K562 (cell line): ENCODE measurements around the gene HES4. TPM values are rescaled to one million over a fixed set of nuclear protein-coding genes. Genes with fewer than 3 reads are reported as not detected.

Experiments used
- BHLHE40 ChIP-seq: IDR thresholded peaks from 2 replicates; pipeline ENCODE4 v1.6.1; 2011; ENCODE audit warnings: low read length, improper control_type of control experiment
- CBX1 ChIP-seq: sonication (generic); IDR thresholded peaks from 2 replicates; pipeline ENCODE4 v1.6.1; 2016; ENCODE audit warnings: antibody characterized with exemption, low read depth, mild to moderate bottlenecking
- COPS2 ChIP-seq: fragments of 450-650 bp; conservative IDR thresholded peaks from 2 replicates; pipeline ENCODE4 v1.6.1; 2016; ENCODE audit warnings: mild to moderate bottlenecking, moderate library complexity
- E4F1 ChIP-seq: fragments of 250-450 bp; sonication (Bioruptor Pico); IDR thresholded peaks from 2 replicates; pipeline ENCODE4 v1.5.0; 2021; ENCODE audit warnings: mild to moderate bottlenecking, borderline replicate concordance
- ELF1 ChIP-seq: fragments of 200-800 bp; sonication (Bioruptor generic); IDR thresholded peaks from 2 replicates; pipeline ENCODE4 v1.6.1; 2016; ENCODE audit warnings: missing genetic modification characterization, missing compliant biosample characterization
- GABPA ChIP-seq: fragments of 200-800 bp; sonication (Bioruptor generic); conservative IDR thresholded peaks from 2 replicates; pipeline ENCODE4 v1.6.1; 2016; ENCODE audit warnings: low read depth, missing genetic modification characterization, missing compliant biosample characterization
- GATA2 ChIP-seq: sonication (generic); formaldehyde crosslinking; IDR thresholded peaks from 2 replicates; pipeline ENCODE4 v1.4.0; 2020; ENCODE audit warnings: mild to moderate bottlenecking, missing genetic modification reagents
- HNRNPH1 ChIP-seq: fragments of 200-400 bp; formaldehyde crosslinking; optimal IDR thresholded peaks from 2 replicates; pipeline ENCODE3; 2017; ENCODE audit warnings: low read depth, mild to moderate bottlenecking, low read length, moderate library complexity
- MEF2D ChIP-seq: conservative IDR thresholded peaks from 2 replicates; pipeline ENCODE4 v1.6.1; 2016; ENCODE audit warnings: low read depth, missing genetic modification characterization, missing compliant biosample characterization
- MIER1 ChIP-seq: fragments of 450-650 bp; IDR thresholded peaks from 2 replicates; pipeline ENCODE4 v1.6.1; 2016; ENCODE audit warnings: antibody characterized with exemption, mild to moderate bottlenecking, low read depth
- RBM34 ChIP-seq: fragments of 200-400 bp; formaldehyde crosslinking; IDR thresholded peaks from 2 replicates; pipeline ENCODE4 v1.6.1; 2018; ENCODE audit warnings: low read length, borderline replicate concordance; ENCODE audit not compliant: insufficient read depth
- SMAD1 ChIP-seq: fragments of 150-350 bp; IDR thresholded peaks from 2 replicates; pipeline ENCODE4 v1.6.1; 2014; ENCODE audit warnings: low read length, low read depth; ENCODE audit not compliant: partially characterized antibody
- SMARCB1 ChIP-seq: IDR thresholded peaks from 2 replicates; pipeline ENCODE4 v1.6.1; 2011; ENCODE audit warnings: improper control_type of control experiment, low read depth; ENCODE audit not compliant: insufficient read length
- SOX6 ChIP-seq: fragments of 450-650 bp; IDR thresholded peaks from 2 replicates; pipeline ENCODE4 v1.6.1; 2014; ENCODE audit warnings: mild to moderate bottlenecking
- SP1 ChIP-seq: sonication (generic); formaldehyde crosslinking; IDR thresholded peaks from 2 replicates; pipeline ENCODE4 v1.8.1; 2022; ENCODE audit warnings: mild to moderate bottlenecking, missing genetic modification reagents
- TEAD2 ChIP-seq: fragments of 450-650 bp; IDR thresholded peaks from 2 replicates; pipeline ENCODE4 v1.6.1; 2016; ENCODE audit warnings: missing genetic modification characterization, control low read depth, missing compliant biosample characterization
- VEZF1 ChIP-seq: fragments of 200-800 bp; sonication (Bioruptor generic); IDR thresholded peaks from 2 replicates; pipeline ENCODE4 v1.6.1; 2017; ENCODE audit warnings: missing genetic modification characterization, missing compliant biosample characterization
- ZNF174 ChIP-seq: fragments of 250-450 bp; sonication (Bioruptor Pico); IDR thresholded peaks from 2 replicates; pipeline ENCODE4 v1.4.0; 2020; ENCODE audit warnings: mild to moderate bottlenecking
- ZNF24 ChIP-seq: fragments of 450-650 bp; IDR thresholded peaks from 2 replicates; pipeline ENCODE4 v1.6.1; 2016
- ZNF253 ChIP-seq: fragments of 250-450 bp; sonication (Bioruptor Pico); conservative IDR thresholded peaks from 2 replicates; pipeline ENCODE4 v1.6.1; 2021; ENCODE audit warnings: mild to moderate bottlenecking
- ZNF449 ChIP-seq: fragments of 250-450 bp; sonication (Bioruptor Pico); IDR thresholded peaks from 2 replicates; pipeline ENCODE4 v1.8.0; 2022; ENCODE audit warnings: moderate library complexity, mild to moderate bottlenecking, inconsistent platforms
- ZNF639 ChIP-seq, 2 experiments: fragments of 200-800 bp in 1 of 2; sonication (Bioruptor generic) in 1 of 2; sonication (generic) in 1 of 2; formaldehyde crosslinking in 1 of 2; IDR thresholded peaks in 1 of 2; conservative IDR thresholded peaks in 1 of 2; 2 replicates each; pipeline versions ENCODE4 v1.5.0 to v1.6.1; 2016 to 2020; ENCODE audit warnings: missing compliant biosample characterization in 1 of 2, missing genetic modification characterization in 1 of 2, missing genetic modification reagents in 1 of 2
- polyA plus RNA-seq, 8 experiments: library from polyadenylated mRNA; depleted of rRNA in 4 of 8; stranded (reverse) in 5 of 8; unstranded in 3 of 8; fragments of >200 nt; fragmentation: Nextera tagmentation in 2 of 8; fragmentation: Illumina TruSeq in 1 of 8; extraction: Ambion mirVana in 2 of 8; extraction: Trizol in 1 of 8; gene quantifications; 2 replicates each; pipeline versions ENCODE4 v1.2.1 to v1.2.3, GENCODE V29; 2011 to 2014; ENCODE audit warnings: inconsistent platforms in 1 of 8, missing spikeins in 1 of 8
- total RNA-seq, 7 experiments: library from RNA; depleted of rRNA in 6 of 7; stranded (reverse); fragments of >200 nt in 6 of 7; fragmentation: Illumina TruSeq in 2 of 7; extraction: Trizol in 2 of 7; gene quantifications; 2 replicates each; pipeline versions ENCODE4 v1.2.1 to v1.2.3, GENCODE V29; 2011 to 2021; ENCODE audit warnings: low replicate concordance in 1 of 7

Gene HES4
- total and polyA plus RNA-seq, 9 of the 15 experiments (the other 6 are each of a cell fraction or from before 2014, with no cell fraction given): 0.21 to 43.7 (median 5.3) TPM; not detected in 2

GRCh38 chr1:1019122-1019999 lies 19.5 kb upstream of the HES4 start (continued):
- no peak for TF ChIP-seq ZNF449 (CRISPR knock-in tag)
- peak; percentile 86 for TF ChIP-seq SP1 (CRISPR knock-in tag)
- TF ChIP-seq VEZF1 (CRISPR knock-in tag): peak; percentile 95
- no peak for TF ChIP-seq ZNF253 (CRISPR knock-in tag)
- TF ChIP-seq SMARCB1: no peak
- no peak for TF ChIP-seq ZNF174 (CRISPR knock-in tag)
- peak; percentile 89 for TF ChIP-seq GABPA (tag)
- TF ChIP-seq ELF1 (tag): peak; percentile 91
- TF ChIP-seq E4F1 (CRISPR knock-in tag): no peak
- TF ChIP-seq CBX1: no peak
- no peak for TF ChIP-seq GATA2 (CRISPR knock-in tag)
- TF ChIP-seq MEF2D: no peak
- no peak for TF ChIP-seq COPS2
- no peak for TF ChIP-seq ZNF24
- no peak for TF ChIP-seq BHLHE40
- no peak for TF ChIP-seq RBM34
- no peak for TF ChIP-seq SOX6
- TF ChIP-seq SMAD1: no peak
- TF ChIP-seq ZNF639 (CRISPR knock-in tag; conservative IDR thresholded peaks at IDR 0.05 in 1 of 2, IDR thresholded peaks at IDR 0.05 in 1 of 2): peak in 1 of 2 experiments; percentile 98; a peak in 2 of 4 replicates
- no peak for TF ChIP-seq HNRNPH1
- no peak for TF ChIP-seq TEAD2 (tag)
- TF ChIP-seq MIER1: 0 out of 2 replicates have a peak, but pooled peaks have one; percentile 35
